HS-27A (cell line): ENCODE measurements around the gene DHRS12.
"Not testable (repeated sequence)": the region's sequence is repeated elsewhere in the genome, so short reads cannot be mapped to it uniquely, and the experiment has no call there.

Experiments used
- DNase-seq: peaks from one replicate; pipeline ENCODE4 v3.0.0-alpha.2; 2012; ENCODE audit warnings: low read depth, missing footprints

DHRS12 gene

GRCh38 chr13:51827254-51827653, 23.3 kb upstream of the DHRS12 start:
- DNase-seq, result no peak

DNA sequence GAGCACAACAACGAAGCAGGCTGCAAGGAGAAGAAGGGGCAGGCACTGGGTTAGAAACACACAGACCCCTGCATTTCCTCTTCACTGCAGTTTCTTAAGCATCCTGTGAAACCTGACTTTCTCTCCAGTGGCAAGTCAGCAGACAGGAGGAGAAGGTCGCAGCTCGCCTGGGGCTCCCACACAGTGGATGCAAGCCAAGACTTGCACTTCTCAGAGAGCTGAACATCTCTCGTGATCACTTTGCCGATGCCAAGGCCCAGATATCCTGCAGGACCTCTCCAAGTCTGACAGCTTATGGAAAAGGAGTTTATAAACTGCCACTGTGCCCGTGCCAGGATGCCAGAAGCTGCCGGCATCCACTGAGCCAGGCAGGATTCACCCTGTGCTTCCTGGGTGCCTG, 22.6 kb upstream of the DHRS12 start:
- no peak for DNase-seq

GRCh38 chr13:51825681-51826254, 21.8 kb upstream of the DHRS12 start:
- DNase-seq, result no peak

DNA sequence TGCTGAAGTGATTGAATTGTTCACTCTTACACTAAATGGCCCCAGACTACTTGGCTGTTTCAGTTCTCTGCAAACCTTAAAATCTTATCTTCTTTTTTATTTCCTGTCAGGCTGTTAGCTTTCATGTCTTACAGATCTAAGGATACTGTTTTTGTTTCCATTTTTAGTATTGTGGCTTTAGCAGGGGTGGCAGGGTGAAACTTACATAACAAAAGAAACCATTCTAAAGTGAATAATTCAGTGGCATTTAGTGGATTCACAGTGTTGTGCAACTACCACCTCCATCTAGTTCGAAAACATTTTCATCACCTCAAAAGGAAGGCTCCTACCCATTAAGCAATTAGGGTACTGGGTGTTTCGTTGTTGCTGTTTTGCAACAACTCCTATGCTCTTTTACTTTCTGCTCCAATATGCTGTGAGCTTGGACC, 21.2 kb upstream of the DHRS12 start:
- DNase-seq, result no peak

DNA sequence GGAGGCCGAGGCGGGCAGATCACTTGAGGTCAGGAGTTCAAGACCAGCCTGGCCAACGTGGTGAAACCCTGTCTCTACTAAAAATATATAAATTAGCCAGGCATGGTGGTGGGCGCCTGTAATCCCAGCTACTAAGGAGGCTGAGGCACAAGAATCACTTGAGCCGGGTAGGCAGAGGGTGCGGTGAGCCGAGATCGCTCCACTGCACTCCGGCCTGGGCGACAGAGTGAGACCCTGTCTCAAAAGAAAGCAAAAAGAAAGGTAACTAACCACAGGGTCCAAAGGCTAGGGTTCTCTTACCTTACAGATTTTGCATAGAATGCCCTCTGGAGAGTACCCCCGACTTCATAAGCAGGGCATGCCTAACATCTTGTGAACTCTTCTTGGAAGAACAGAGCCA, 20.7 kb upstream of the DHRS12 start:
- DNase-seq, result not testable (repeated sequence)

- DNase-seq, result no peak
Observed at GRCh38 chr13:51823863-51824262, 19.9 kb upstream of the DHRS12 start.

GRCh38 chr13:51823359-51823758, 19.4 kb upstream of the DHRS12 start:
- no peak for DNase-seq

- DNase-seq, result no peak
Observed at GRCh38 chr13:51822106-51822815, 18.3 kb upstream of the DHRS12 start.

DNA sequence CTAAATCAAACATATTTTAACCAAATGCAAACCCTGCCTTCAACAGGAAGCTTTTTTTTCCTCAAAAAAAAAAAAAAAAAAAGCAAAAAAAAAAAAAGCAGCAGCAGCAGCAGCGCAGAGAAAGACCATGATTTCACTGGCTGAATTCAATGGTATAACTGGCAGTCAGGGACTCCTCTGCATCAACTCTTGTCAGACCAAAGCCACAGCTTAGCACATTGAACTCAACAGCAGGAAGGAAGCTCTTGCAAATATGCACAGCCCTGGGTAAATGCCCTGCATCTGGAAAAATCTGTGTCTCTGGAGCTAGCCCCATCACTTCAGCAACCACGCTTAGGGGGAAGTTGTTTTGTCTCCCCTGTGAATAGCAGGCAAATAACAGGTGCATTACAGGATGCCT, 17.6 kb upstream of the DHRS12 start:
- DNase-seq, result no peak

DNA sequence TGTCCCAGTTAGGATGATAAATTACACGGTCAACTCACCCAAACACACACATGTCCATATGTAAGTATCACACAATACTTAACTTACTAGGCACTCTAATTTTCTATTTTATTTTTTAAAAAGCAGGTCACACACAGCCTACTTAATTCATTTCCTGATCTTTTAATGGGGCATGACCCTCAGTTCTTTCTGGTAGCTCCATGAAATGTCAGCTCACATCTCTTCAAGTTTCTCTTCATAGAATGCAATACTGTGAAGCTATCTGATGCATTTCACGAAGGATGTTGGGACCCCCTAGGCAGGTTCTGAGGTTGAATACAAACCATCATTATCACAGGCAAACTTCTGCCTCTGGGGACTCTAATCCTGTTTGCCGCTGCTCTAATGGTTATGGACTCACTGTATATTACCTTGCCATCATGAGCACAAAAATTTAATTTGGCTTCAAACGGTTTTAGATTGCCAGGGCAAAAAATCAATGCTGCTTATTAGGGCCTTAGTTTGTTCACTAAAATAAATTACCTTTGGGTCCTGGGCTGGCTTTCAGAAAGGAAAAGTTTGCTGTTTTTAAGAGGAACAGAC, 16.1 kb upstream of the DHRS12 start:
- no peak for DNase-seq

- DNase-seq, result no peak
Observed at GRCh38 chr13:51819544-51819943, 15.6 kb upstream of the DHRS12 start.

DNA sequence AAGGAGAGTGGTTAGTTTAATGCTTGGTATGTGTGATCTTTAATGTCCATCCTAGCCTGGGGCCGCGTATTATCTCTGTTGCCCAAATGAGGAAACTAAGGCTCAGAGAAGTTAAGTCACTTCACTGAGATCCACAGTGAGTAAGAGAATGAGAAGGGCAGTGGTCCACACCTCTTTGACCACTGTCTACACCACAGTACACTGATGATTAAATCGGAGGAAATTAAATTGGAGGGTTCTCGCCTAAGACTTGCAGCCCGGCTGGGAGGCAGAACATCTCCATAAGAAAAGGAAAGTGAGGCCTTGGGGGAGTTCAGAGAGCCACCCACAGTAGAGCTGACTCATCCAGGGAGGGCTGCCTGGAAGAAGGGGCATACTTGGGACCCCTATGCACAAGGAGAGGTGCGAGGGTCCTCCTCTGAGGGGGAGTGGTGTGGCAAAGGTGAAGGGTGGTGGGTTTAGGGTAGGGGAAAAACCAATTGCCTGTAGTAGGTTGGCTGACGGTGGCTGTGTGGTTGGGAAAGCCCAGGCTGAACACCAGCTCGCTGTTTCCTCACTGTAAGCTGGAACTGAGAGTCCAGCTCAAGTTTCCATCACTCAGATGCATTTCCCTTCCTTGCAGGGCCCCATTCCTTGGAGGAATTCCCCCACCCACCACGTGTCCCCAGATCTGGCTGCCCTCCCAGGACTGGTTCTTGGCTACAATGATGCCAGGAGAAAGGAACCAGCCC, 15.0 kb upstream of the DHRS12 start:
- DNase-seq, result no peak

DNA sequence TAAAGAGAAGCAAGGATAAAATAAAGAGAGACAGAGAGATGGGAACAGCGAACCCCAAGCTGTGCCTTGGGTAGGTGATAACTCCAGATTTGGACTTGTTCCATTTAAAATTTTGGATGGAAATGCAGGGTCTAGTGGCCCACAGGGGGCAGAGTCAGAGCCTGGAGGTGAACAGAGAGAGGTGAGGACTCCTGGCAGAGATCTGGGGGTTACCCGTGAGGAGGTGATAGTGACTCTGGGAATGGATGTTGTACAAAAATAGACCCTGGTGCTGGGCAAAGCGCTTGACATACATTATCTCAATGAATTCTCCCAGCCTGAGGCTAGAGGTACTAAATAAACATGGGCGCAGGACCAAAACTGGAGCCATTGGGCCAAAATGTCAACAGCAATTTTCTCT, 14.3 kb upstream of the DHRS12 start:
- no peak for DNase-seq

DNA sequence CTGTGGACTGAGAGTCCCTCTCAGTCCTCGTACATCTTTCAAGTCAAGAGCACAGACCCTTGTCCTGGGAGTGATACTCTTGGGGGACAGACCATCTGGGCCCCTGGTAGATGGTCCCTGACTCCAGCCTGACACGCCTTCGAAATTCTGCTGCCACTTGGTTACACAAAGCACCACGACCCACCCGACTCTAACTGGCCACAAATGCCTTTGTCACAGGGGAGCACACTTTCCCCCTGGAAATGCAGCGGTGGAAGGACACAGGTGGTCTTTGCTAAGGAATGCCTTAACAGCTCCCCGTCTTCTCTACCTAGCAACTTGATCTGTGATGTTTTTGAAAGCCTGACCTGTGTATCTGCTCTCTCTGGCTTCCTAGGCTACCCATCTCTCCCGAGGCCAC, 13.8 kb upstream of the DHRS12 start:
- DNase-seq, result no peak

GRCh38 chr13:51816604-51817249, 12.8 kb upstream of the DHRS12 start:
- no peak for DNase-seq

- DNase-seq, result no peak
Observed at GRCh38 chr13:51815848-51816247, 11.9 kb upstream of the DHRS12 start.

- DNase-seq, result no peak
Observed at GRCh38 chr13:51814825-51815650, 11.1 kb upstream of the DHRS12 start.

DNA sequence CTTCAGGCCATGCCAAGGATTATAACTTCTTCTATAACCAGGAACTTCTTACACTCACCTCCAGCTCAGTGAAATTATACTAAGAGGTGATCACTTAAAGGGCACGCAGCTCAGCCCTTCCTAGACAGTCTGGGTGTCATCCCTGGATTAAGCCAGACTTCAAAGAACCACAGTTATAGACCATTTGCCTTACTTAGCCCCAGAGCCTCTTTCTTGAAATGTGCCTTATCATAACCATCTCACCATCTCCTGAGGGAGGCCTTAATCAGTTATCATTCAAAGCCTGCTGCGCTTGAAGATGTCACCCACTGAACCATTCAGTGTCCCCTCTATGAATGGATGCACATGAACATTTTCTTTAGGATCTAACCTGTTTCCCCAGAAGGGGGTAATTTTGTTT, 10.1 kb upstream of the DHRS12 start:
- DNase-seq, result no peak

DNA sequence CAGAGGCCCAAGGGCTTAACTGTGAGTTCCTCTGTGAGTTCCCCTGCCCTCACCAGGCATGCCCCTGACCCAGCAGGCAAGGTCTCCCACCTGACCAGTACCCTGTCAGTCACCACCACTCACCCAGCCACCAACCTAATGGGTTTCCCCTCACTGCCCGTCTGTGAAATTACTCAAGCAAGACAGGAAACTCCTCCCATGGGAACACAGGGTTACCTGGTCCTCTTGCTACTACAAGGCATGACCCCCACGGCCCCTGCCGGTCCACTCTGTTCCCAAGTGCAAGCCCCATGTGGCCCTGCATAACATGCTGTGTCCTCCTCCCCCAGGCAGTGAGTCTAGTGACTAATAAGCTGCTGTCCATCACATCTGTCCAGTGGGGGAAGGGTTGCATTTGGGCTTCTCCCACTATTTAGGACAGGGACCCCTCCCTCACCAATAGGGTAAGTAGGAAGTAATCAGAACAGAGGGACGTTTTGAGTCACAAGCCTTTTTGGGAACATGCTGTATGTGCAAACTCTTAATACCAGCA, 8.0 kb upstream of the DHRS12 start:
- no peak for DNase-seq

DNA sequence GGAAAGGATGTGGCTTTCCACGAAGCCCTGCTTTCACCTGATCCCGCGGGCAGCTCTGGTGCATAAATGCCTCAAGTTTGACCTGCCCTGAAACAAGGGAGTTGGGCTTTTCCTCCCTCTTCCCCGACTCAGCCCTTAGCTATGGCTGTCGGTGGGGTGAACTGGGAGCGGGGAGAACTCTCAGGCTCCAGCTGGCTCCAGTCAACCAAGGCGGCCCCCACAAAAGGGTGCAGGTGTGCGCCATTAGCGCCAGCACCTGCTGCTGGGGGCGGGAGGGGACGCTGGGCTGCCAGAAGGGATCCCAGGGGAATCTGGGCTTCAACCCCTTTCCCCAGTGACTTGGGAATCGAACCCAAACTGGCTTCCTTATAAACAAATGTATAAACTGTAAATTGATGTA, 7.1 kb upstream of the DHRS12 start:
- no peak for DNase-seq

DNA sequence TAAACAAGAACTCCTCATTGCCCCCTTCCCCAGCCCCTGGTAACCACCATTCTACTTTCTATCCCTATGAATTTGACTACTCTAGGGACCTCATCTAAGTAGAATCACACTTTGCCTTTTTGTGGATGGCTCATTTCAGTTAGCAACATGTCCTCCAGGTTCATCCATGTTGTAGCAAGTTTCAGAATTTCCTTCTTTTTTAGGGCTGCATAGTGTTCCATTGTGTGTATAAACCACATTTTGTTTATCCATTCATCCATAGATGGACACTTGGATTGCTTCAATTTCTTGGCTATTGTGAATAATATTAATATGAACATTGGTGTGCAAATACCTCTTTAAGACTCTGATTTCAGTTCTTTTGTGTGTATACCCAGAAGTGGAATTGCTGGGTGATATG, 4.8 kb upstream of the DHRS12 start:
- DNase-seq, result no peak
